Measurements from ENCODE around the gene UCP3.

The UCP3 gene

DNA sequence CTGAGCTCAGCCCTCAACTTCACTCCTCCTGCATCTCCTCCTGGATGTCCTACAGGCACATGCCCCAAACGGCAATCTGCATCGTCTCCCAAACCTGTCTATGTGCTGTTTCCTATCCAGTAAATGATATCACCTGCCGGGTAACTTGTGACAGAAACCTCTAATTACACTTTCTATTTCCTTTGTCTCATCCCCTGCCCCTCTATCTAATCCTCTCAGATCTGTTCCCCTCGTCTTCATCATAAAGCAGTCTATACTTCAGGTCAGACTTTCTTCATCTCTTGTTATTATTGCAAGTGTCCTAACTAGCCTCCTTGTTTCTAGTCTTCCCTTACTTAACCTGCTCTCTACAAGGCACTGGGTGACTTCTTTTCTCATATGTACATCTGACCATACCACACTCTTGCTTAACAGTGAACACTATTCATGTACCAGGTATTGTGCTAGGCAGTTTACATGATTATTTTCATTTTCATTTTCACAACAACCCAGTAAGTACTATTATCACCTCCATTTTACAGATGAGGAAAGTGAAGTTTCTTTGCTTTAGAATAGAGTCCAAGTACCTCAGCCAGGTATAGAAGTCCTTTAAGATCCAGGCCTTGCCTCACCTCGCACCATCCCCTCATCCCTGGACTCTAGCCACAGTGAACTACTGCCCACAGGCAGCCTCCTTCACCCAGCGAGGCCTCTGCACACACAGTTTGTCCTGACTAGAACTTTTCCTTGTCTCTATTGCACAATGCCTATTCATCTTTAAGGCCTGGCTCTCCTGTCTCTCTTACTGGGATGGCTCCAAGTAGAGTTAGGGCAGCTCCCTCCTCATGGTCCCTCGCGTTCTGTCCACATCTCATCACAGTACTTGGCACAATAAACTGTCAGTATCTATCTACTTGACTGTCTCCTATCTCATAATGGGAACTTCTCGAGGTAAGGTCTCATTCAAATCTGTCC, 22.1 kb upstream of the UCP3 start:
- Histone ChIP-seq H3K4me1 (ENCODE audit: control insufficient read depth in 1 of 2, insufficient read depth in 1 of 2, low read depth in 1 of 2, low read length in 1 of 2) (no peaks in the 10 kb centered on the region), H3K27ac (no peak overlapping the region), H3K27me3 (no peaks in the 10 kb centered on the region), H3K4me3 (ENCODE audit: low read depth in 1 of 2, low read length in 1 of 2) (no peak overlapping the region), H3K9me3 (no peaks in the 10 kb centered on the region), H3K36me3 (peaks cover 84% of the 10 kb centered on the region)
- TF ChIP-seq, protein P1, sequence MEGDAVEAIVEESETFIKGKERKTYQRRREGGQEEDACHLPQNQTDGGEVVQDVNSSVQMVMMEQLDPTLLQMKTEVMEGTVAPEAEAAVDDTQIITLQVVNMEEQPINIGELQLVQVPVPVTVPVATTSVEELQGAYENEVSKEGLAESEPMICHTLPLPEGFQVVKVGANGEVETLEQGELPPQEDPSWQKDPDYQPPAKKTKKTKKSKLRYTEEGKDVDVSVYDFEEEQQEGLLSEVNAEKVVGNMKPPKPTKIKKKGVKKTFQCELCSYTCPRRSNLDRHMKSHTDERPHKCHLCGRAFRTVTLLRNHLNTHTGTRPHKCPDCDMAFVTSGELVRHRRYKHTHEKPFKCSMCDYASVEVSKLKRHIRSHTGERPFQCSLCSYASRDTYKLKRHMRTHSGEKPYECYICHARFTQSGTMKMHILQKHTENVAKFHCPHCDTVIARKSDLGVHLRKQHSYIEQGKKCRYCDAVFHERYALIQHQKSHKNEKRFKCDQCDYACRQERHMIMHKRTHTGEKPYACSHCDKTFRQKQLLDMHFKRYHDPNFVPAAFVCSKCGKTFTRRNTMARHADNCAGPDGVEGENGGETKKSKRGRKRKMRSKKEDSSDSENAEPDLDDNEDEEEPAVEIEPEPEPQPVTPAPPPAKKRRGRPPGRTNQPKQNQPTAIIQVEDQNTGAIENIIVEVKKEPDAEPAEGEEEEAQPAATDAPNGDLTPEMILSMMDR (IDR thresholded peaks at IDR 0.05): no peak

- no peak overlapping the region for H3K4me3 ChIP-seq (ENCODE audit: low read depth in 1 of 2, low read length in 1 of 2)
- H3K4me1 ChIP-seq (ENCODE audit: control insufficient read depth in 1 of 2, insufficient read depth in 1 of 2, low read depth in 1 of 2, low read length in 1 of 2): no peaks in the 10 kb centered on the region
- H3K9me3 ChIP-seq: no peaks in the 10 kb centered on the region
- peaks cover 38% of the 10 kb centered on the region for H3K36me3 ChIP-seq
- no peaks in the 10 kb centered on the region for H3K27me3 ChIP-seq
- H3K27ac ChIP-seq: no peak overlapping the region
- TF ChIP-seq, protein P1 (IDR thresholded peaks at IDR 0.05): no peak
These were observed 16.7 kb upstream of the UCP3 start for GRCh38 chr11:74025467-74026166.

DNA sequence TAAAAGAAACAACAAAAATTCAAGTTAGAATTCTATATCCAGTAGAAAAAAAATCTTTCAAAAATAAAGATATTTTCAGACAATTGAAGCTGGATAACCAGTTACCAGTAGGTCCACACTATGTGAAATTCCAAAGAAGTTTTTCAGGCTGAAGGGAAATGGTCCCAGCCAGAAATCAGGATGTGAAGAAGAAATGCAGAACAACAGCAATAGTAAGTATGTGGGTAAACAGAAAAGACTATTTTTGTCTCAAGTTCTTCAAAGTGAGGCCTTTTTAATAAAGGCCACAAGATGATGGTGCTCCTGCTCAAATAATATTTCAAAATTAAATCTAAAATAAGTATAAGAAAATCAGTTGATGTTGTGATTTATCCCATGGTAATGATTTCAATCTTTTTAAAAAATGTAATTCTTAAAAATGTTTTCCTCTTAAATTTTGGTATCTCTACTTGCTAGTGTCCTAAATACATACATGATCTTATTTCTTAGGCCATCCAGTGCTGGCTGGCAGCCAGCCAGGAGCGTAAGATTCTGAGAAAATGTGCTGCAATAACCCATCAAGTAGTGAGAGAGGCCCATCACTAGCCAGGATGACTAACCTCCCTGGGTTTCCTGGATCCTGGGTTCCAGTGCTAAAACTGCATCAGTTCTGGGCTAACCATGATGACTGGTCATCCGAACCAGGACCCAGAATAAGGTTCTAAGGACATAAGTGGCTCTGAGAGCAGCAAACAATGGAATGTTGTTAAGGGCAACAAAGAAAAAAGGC, 15.6 kb upstream of the UCP3 start:
- Histone ChIP-seq H3K9me3 (no peaks in the 10 kb centered on the region), H3K27me3 (no peaks in the 10 kb centered on the region), H3K4me3 (ENCODE audit: low read depth in 1 of 2, low read length in 1 of 2) (no peak overlapping the region), H3K36me3 (peaks cover 33% of the 10 kb centered on the region), H3K27ac (no peak overlapping the region), H3K4me1 (ENCODE audit: control insufficient read depth in 1 of 2, insufficient read depth in 1 of 2, low read depth in 1 of 2, low read length in 1 of 2) (no peaks in the 10 kb centered on the region)
- TF ChIP-seq, protein P1 (IDR thresholded peaks at IDR 0.05): no peak

- Histone ChIP-seq H3K27me3 (no peaks in the 10 kb centered on the region), H3K4me1 (ENCODE audit: control insufficient read depth in 1 of 2, insufficient read depth in 1 of 2, low read depth in 1 of 2, low read length in 1 of 2) (no peaks in the 10 kb centered on the region), H3K36me3 (peaks cover 23% of the 10 kb centered on the region), H3K27ac (no peak overlapping the region), H3K4me3 (ENCODE audit: low read depth in 1 of 2, low read length in 1 of 2) (no peak overlapping the region), H3K9me3 (no peaks in the 10 kb centered on the region)
- TF ChIP-seq, protein P1 (IDR thresholded peaks at IDR 0.05): no peak
These were observed 14.4 kb upstream of the UCP3 start for GRCh38 chr11:74023276-74023675.

- H3K9me3 ChIP-seq: no peaks in the 10 kb centered on the region
- peaks cover 17% of the 10 kb centered on the region for H3K36me3 ChIP-seq
- no peaks in the 10 kb centered on the region for H3K27me3 ChIP-seq
- TF ChIP-seq, protein P1 (IDR thresholded peaks at IDR 0.05): no peak
- H3K27ac ChIP-seq: no peak overlapping the region
- no peak overlapping the region for H3K4me3 ChIP-seq (ENCODE audit: low read depth in 1 of 2, low read length in 1 of 2)
- no peaks in the 10 kb centered on the region for H3K4me1 ChIP-seq (ENCODE audit: control insufficient read depth in 1 of 2, insufficient read depth in 1 of 2, low read depth in 1 of 2, low read length in 1 of 2)
These were observed 13.7 kb upstream of the UCP3 start for GRCh38 chr11:74022546-74022945.

Measured in neutrophil (primary cell).